ENCODE data around the gene LRRC49.
"Not testable (repeated sequence)": the region's sequence is repeated elsewhere in the genome, so short reads cannot be mapped to it uniquely, and the experiment has no call there.

The LRRC49 gene

DNA sequence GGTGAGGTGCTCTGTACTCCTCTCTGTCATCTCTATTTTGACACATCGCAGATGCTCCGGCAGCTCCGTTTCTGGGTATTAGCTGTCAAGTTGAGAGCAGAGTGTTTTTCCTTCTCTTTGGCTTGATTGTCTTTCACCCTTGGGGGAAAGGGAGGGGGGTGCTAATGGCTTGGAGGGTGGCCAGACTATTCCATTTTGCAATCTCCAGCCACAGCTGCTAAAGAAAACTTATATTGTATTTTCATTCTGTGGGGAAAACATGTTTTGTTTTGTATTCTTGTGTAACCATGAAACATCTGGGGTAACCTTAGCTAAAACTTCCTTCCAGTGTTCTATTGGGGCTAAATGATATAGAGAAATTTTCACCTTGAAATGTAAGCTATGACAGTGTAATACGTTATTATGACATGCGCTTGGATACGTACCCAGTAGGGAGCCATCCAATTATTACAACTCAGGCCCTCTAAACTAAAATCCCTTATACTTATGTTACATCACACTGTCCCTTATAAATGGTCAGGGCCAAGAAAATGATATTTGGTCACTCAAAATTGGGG is 24.6 kb upstream of the LRRC49 start:
- peak; percentile 77 for DNase-seq

DNA sequence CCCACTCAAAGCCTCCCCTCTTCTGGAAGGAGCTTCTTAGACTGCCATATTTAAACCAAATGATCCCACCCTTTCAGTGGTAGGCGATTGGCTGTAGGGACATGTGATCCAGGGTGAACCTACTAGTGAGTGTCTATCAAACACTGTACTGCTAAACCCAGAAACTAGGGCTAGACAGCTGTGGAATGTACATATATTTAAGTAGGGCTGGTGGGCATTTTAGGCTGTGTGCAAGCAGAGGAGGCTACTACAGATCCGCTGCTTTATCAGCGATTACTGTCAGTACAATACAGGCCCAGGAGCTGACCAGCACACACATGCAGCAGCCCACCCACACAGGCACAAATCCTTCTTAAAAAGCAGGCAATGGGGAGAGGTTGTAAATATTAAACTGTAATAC is 23.3 kb upstream of the LRRC49 start:
- no peak for DNase-seq

DNA sequence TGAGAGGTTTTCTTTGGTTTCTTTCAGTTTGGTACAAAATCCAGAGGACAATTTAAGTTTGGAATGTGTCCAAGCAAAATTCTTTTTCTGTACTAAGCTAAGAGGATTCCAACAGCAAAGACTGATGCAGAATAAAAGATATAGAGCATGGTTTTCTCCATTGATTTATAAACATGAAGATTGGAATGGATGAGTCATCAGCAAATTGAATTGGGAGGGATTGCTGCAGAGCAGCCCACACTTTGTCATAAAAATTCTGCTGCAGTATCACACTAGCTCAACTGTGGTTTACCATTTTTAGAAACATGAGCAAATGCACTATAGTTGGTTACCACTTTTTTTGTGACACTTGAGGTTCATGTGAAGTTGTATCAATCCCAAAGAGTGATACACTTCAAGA is 22.6 kb upstream of the LRRC49 start:
- DNase-seq, result no peak

DNA sequence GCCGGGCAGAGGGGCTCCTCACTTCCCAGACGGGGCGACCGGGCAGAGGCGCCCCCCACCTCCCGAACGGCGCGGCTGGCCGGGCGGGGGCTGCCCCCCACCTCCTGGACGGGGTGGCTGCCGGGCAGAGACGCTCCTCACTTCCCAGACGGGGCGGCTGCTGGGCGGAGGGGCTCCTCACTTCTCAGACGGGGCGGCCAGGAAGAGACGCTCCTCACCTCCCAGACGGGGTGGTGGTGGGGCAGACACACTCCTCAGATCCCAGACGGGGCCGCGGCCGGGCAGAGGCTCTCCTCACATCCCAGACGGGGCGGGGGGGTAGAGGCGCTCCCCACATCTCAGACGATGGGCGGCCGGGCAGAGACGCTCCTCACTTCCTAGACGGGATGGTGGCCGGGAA is 21.1 kb upstream of the LRRC49 start:
- DNase-seq, result not testable (repeated sequence)

DNA sequence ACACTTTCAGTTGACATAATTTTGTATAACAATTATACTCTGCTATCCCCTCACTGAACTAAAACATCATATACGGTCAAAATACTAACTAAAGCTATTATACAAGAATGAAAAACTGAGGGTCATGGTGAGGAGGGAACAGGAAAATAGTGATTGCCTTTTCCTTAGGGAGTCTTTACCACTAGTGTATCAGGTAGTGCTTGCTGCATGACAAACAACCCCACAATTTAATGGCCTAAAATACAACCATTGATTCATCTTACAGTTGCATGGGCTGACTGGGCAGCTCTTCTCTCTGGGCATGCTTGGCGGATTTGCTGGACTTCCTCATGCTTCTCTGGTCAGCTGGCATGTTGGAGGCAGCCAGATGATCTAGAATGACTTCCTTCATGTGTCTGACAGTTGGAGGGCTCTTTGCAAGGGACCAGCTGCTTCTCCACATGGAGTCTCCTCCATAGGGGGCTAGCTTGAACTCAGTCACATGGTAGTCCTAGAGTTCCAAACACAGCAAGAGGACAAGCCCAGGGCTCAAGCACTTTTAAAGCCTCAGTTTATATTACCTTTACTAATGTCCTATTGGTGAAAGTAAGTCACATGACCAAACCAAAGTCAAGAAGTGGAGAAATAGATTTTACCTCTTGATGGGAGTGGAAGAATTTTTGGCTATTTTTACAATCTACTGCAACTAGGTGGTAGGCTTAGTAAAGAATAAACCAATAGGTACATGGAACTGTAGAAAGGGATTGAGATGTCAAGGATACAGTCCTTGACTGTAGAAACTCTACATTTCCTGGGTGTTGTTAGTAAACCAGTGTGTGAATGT is 19.2 kb upstream of the LRRC49 start:
- DNase-seq, result no peak

DNA sequence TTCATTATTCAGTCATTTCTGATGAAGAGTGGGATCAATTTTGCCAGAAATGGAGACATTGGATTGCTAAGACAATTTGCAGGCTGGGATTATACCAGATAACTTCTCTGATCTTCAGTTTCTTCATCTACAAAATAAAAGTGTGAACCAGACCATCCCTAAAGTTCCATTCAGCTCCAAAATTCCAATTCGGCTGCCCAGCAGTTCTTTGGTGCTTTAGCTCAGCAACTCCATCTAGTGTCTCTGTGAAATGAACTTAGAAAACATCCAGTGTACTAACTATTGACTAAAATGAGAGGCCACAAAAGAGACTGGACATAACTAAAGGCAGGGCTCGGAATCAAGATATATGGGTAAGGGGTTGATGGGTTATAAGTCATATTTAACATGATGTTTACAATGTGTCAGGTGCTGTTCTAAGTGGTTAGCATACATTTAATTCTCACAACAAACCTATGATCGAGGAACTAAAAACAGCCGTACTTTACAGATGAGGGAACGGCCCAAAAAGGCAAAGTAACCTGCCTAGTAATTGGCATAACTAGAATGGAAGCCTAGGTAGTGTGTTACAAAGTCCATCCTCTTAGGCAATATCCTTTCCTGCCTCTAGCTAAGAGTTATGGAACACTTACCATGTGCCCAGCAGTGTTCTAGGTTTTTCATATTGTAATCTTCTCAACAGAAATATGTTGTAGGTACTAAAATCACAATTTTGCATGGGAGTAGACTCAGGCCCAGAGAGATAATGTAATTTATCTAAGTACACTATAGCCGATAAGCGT is 17.4 kb upstream of the LRRC49 start:
- DNase-seq, result no peak

DNA sequence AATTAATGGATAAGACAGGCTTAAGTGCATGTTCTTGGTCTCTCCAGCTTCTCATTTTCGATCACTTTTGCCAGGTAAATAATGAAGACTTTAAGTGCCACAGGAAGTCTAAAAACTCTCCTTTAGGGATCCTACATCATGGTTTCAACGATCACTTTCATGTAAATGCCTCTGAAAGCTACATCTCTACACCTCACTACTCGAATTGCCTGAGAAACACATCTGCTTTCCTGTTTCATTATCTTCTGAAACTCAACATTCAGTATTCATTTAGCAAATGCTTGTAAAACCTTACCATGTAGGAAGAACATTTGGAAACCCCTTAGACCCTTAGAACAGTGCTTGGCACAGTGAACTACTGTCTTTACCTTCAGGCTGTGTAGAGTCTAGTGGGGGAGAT is 16.6 kb upstream of the LRRC49 start:
- no peak for DNase-seq

DNA sequence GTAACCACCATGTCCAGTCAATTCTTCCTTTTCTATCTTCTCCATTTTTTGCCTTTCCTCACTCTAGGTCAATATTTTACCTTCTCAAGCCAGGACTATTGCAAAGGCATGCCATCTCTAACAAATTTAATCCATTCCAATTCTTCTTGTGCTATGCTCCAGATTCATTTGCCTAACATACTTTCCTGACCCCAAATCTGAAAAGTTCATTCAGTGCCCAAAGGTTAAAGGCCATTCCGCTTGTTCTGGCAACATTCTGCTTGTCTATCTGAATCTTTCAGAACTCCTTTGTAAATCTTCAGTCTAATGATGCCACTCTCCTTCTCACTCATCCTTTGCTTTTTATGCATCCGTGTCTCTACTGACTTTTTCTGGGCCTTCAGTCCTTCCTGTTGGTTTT is 15.9 kb upstream of the LRRC49 start:
- DNase-seq, result no peak

DNA sequence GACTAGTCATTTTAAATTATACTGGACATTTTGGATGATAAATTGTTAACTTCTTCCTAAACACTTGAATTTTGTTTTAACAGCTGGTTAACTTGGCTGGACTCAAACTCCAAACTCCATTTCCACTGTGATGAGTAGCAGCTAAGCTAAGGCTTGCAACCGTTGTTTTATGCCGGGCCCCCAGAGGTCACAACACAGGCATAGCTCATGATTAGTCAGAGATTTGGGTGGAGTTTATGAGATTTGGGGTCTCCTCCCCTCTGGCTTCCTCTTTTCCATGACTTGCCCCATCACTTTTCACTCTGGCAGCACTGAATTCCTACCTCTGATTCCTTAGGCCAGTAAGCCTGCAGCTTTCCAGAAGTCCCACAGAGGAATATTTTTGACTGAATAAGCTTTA is 13.2 kb upstream of the LRRC49 start:
- DNase-seq, result no peak

DNA sequence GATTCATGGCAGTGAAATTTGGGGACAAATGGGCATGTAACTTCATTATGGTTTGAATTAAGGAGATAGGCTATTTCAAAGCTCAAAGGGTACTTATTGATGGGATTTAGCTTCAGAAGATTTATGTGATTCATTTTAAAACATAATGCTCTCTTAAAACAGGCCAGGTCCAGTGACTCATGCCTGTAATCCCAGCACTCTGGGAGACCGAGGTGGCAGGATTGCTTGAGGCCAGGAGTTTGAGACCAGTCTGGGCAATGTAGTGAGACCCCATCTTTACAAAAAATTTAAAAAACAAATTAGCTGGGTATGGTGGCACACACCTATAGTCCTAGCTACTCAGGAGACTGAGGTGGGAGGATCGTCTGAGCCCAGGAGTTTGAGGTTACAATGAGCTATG is 11.8 kb upstream of the LRRC49 start:
- DNase-seq, result no peak

DNA sequence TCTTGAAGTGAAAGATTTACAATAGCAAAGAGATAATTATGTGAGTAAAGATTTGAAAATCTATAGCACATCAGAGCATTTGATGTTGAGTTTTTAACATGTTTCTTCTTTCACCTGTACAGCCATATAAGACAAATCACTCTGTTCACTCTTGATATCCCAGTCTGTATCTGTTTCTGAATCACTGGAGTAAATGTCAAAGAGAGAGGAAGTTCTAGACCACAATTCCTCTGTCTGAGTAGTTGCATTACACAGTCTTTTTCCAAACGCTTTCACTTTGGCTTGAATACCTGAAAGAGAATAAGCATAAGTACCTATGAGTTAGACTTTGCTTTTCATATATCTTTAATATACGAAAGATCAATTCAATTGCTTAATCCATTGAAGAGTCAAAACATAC is 10.3 kb upstream of the LRRC49 start:
- no peak for DNase-seq

DNA sequence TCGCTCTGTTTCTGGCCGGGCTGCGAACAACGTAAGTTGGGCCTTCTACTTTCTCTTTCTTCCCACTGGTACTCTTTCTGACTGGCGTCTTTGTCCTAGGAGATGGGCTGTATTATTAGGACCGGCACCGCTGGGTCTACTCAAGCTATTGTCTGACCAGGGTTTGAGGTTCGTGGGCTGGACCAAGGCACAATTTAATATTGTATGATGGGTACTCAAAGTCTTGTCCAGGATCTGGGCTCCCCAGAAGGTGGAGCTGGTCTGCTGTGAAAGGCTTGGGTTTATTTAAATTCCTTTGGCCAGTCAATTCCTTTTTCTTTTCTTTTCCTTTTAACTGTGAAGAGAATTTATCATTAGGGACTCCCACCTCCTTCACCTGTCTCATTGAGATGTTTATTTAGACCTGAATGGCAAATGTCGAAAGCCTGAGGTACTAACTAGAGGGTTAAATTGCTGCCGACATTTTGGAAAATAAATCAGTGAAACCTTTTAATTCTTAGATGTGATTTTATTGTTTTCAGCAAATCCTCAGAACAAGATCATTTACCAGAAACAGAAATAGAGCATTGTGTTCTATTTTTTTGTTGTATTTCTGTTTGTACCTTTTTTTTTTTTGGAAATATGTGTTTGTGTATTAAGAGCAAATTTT is 410 bp downstream of the LRRC49 start:
- no peak for DNase-seq

DNA sequence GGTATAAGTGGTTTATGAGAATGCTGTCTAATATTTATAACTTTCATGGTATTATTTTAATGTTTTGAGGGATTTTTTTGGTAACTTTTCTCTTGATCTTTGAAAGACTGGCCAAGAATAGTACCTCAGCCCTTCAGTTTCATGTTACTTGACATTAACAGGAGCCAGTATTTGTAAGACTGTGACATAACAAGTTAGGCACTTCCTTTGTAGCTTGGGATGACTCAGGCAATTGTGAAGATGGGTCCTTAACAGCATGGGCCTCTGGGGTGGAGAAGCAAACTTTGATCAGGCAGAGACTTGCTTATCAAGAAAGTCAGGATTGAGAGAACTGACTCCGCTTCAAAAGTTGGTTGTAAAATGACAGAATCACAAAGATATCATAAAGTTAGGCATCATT is 9.5 kb downstream of the LRRC49 start:
- no peak for DNase-seq

DNA sequence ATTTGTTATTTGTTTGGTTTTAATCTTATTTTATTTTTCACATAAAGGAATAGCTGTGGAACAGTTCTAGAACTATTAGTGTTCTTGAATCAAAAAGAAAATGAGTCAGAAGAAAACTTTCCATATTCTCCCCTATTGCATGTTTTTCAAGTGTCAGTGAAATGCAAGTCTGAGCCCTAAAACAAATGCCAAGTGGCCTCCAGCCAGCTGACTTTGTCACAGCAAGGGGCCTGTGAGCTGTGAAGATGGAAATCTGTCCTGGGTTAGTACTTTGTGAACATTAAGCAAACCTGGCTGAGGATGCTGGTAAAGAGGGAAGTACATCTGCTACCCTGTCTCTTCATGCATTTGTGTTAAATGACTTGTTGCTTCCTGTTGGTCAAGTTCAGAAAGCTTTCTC is 14.2 kb downstream of the LRRC49 start:
- DNase-seq, result no peak

DNA sequence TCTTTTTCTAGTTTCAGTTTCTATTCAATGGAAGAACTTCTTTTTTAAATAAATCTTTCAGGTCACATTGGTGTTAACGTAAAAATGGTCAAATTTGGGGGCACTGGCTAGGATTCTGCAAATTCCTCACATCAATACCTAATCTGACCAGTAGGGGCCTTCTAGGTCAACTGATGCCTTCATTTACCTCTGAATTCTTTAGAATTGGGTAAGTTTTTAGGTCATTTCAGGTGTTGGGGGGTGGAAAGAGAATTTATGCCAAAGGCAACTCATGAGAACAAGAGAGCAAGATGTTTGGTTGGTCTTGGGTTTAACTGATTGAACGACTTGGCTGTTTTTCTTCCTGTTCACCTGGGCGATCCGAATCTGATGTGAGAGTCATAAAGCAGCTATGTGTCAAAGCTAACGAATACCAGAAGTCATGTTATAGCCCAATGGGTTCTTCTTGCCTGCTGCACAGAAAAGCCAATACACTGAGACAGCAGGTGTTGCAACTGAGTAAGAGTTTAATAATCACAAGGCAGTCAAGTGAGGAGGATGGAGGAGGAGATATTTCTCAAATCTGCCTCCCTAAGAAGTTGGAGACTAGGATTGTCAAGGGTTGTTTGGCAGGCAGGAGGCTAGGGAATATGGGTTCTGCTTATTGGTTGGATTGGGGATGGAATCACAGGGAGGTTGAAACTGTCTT is 15.3 kb downstream of the LRRC49 start:
- no peak for DNase-seq

DNA sequence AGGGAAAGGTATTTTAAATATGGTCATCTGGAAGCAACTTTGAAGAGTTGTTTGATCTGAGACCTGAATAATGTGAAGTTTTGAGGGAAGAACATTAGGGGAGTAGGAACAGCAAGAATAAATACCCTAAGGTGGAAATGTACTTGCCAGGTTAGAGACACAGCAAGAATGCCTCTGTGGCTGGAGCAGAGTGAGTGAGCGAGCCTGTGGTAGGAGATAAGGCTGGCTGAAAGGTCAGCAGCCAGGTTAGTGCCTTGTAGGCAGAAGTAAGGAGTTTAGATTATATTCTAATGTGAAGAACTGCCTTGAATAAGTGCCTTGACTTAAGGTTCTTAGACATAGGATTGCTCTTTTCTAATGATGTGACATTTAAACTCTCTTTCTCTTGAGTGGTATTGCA is 18.3 kb downstream of the LRRC49 start:
- no peak for DNase-seq

DNA sequence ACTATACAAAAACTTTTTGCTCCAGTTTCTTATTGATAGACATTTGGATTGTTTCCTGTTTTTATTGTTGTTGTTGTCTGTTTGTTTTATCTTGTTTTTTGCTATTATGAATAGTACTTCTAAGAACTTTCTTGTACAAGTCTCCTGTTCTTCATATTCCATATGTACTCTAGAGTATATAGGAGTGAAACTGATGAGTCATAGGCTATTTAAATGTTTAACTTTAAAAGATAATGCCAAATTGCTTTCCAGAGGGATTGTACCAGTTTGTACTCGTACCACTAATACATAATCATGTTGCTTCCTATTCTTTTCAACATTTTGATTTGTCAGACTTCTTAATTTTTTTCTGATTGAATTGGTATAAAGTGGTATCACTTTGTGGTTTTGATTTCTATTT is 19.6 kb downstream of the LRRC49 start:
- no peak for DNase-seq

DNA sequence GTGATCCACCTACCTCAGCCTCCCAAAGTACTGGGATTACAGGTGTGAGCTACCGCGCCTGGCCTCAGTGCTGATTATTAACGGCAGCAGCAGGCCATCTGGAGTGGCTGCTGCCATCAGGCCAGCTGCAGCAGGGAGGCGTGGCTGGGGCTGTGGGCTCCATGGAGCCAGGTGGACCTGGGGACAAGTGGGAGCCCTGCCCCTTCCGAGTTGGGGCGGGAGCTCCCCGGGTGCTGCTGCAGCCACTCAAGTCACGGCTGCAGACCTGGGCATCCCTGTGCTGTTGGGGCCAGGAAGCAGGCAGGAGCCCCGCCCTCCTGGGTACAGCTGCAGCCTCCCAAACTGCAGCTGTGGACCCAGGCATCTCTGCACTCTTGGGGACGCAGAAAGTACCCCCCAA is 23.9 kb downstream of the LRRC49 start:
- DNase-seq, result no peak

DNA sequence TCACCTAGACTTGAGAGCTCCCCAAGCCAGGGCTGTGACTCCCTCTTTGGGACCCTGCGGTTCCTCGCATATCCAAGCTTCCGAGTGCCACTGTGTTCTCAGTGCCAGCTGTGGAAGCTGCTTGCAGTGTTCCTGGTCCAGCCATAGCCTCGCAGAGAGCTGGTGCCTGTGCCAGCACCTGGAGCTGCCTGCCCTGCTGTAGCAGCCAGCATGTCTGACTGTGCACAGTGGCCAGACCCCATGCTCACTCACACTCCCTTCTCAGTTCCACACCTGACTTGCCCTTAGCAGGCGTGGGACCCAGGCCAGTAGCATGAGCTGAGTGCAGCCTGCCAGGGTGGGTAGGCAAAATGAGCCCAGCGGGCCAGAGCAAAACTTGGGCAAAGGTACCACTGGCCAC is 25.3 kb downstream of the LRRC49 start:
- DNase-seq, result no peak

DNA sequence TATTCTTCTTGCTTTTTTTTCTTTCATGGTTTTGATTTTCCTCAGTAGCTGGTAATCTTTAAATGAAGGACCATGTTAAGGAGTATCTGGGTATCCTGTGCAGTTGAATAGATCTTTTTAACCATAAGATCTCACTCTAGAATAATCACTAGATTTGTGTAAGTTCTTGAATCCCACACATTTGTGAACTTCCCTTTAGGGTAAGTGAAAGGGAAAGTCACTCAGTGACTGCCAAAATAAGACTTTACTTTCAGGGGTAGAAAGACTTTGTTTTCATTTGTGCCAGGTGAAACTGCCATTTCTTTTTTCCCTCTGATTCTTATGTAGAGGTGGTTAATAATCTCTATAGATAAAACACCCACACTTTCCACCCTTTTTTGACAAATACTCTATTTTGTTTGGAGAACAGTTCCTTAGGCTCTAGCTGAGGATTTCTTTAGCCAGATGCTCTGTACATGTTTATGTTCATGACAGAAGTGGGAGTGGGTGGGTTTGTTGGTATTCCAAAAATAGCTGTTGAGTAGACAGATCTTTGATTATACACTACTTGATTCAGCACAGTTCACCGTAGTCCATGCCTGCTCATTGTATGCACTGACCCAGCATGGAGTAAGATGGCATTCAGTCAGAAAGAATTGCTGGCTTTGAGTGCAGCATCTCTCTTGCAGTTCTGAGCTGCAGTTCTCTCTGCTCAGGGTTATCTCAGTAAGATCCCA is 28.5 kb downstream of the LRRC49 start:
- no peak for DNase-seq

DNA sequence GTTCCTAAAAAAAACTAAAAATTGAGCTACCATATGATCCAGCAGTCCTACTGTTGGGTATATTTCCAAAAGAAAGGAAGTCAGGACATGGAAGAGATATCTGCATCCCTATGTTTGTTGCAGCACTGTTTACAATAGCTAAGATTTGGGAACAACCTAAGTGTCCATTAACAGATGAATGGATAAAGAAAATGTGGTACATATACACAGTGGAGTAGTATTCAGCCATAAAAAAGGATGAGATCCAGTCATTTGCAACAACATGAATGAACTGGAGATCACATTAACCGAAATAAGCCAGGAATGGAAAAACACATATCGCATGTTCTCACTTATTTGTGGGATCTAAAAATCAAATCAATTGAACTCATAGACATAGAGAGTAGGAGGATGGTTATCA is 29.5 kb downstream of the LRRC49 start:
- DNase-seq, result no peak

DNA sequence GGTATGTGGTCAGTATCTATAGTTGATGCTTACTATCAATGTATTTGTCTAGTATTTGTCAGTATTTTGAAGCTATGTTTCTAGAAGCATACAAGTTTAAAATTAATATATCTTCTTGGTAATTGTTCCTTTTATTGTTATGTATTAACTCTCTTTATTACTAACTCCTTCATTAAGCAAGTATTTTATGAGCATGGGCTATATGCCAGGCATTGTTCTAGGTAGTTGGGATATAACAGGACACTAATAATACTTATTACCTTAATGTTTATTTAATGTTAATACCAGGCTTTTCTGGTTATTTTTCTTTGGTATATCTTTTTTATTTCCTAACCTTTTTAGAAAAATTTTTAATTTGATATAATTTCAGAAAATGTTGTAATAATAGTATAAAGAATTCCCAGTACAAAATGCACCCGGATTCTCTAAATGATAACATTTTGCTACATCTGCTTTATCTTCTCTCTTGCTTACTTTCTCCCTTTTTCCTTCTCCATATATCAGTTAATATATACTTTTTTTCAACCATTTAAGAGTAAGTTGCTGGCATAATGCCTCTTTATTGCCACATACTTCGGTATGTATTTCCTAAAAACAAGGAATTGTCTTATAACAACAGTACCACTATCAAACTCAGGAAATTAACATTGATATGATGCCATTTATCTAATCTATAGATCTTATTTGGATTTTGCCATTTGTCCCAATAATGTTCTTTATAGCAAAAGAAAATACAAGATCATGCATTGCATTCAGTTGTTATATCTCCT is 30.9 kb downstream of the LRRC49 start:
- no peak for DNase-seq
